ENCODE data around the gene PTCH1.

The PTCH1 gene

DNA sequence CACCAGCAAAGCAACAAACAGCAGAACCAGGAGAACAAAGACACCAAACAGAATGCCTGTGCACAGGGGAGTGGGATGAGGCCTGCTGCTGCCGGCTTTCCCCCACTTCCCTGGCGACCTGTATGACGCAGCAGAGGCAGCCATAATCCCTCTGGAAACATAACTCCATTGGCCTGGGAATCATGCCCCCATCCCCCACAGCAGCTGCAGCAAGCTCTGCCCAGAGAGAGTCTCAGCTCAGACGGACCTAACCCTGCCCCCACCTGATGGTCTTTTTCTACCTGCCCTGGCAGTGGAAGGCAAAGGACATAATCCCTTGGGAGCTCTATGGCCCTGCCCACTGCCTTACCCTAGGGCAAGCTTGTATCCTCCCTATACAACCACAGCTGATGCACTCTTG is 117.5 kb downstream of the PTCH1 start:
- TF ChIP-seq, protein P1, sequence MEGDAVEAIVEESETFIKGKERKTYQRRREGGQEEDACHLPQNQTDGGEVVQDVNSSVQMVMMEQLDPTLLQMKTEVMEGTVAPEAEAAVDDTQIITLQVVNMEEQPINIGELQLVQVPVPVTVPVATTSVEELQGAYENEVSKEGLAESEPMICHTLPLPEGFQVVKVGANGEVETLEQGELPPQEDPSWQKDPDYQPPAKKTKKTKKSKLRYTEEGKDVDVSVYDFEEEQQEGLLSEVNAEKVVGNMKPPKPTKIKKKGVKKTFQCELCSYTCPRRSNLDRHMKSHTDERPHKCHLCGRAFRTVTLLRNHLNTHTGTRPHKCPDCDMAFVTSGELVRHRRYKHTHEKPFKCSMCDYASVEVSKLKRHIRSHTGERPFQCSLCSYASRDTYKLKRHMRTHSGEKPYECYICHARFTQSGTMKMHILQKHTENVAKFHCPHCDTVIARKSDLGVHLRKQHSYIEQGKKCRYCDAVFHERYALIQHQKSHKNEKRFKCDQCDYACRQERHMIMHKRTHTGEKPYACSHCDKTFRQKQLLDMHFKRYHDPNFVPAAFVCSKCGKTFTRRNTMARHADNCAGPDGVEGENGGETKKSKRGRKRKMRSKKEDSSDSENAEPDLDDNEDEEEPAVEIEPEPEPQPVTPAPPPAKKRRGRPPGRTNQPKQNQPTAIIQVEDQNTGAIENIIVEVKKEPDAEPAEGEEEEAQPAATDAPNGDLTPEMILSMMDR (IDR thresholded peaks at IDR 0.05): no peak
